HG03097 (cell line): ENCODE results near the gene PSD.

ENCODE experiments used
- ATAC-seq: cut with Tn5 transposase; IDR thresholded peaks from one replicate; pipeline ENCODE4 v1.9.1; 2021; ENCODE audit not compliant: unreplicated experiment, low FRiP score

PSD gene

GRCh38 chr10:102421757-102422512 lies 3.4 kb upstream of the PSD start:
- ATAC-seq: no peak

GRCh38 chr10:102421507-102421756 lies 2.8 kb upstream of the PSD start:
- ATAC-seq: peak; percentile 2

- ATAC-seq: peak; percentile 61
These were observed 2.3 kb upstream of the PSD start, which contains the start of gene FBXL15 for GRCh38 chr10:102420714-102421506. Gene FBXL15 (plus strand): TSS chr10:102420836. CDS start chr10:102421130, 294 bp downstream.

- ATAC-seq: no peak
These were observed 1.7 kb upstream of the PSD start for GRCh38 chr10:102420181-102420713.

- no peak for ATAC-seq
These were observed 940 bp upstream of the PSD start for GRCh38 chr10:102419269-102420180.

GRCh38 chr10:102416695-102417094 lies 1.9 kb downstream of the PSD start:
- ATAC-seq: no peak

GRCh38 chr10:102416283-102416682 lies 2.3 kb downstream of the PSD start:
- no peak for ATAC-seq

- no peak for ATAC-seq
These were observed 3.8 kb downstream of the PSD start for GRCh38 chr10:102414749-102415148.

GRCh38 chr10:102413806-102414561 lies 4.6 kb downstream of the PSD start:
- no peak for ATAC-seq

- no peak for ATAC-seq
These were observed 5.4 kb downstream of the PSD start for GRCh38 chr10:102413053-102413705.

- ATAC-seq: no peak
These were observed 6.3 kb downstream of the PSD start for GRCh38 chr10:102412293-102412692.

GRCh38 chr10:102411341-102412255 lies 7.0 kb downstream of the PSD start:
- ATAC-seq: no peak

GRCh38 chr10:102410429-102411073 lies 8.0 kb downstream of the PSD start:
- ATAC-seq: no peak

- no peak for ATAC-seq
These were observed 8.8 kb downstream of the PSD start for GRCh38 chr10:102409604-102410428.

- ATAC-seq: no peak
These were observed 9.6 kb downstream of the PSD start for GRCh38 chr10:102408728-102409603.

- no peak for ATAC-seq
These were observed 10.4 kb downstream of the PSD start for GRCh38 chr10:102408131-102408727.
